Mesothelial cell of epicardium (in vitro differentiated cells): ENCODE measurements around the gene SNAPIN. TPM values are rescaled to one million over a fixed set of nuclear protein-coding genes. Genes with fewer than 3 reads are reported as not detected.

ENCODE experiments used
- DNase-seq, 2 experiments: peaks; one replicate each; pipeline ENCODE4 v3.0.0; 2021; ENCODE audit warnings: low spot score in 2 of 2; ENCODE audit not compliant: unreplicated experiment in 2 of 2
- H3K27ac Mint-ChIP-seq: 2 replicates; pipeline ENCODE4 v1.8.0; 2021; ENCODE audit warnings: mixed read lengths
- H3K27me3 Mint-ChIP-seq: 2 replicates; pipeline ENCODE4 v1.8.0; 2021; ENCODE audit warnings: low read depth, mixed read lengths
- H3K36me3 Mint-ChIP-seq: 2 replicates; pipeline ENCODE4 v1.8.0; 2021; ENCODE audit warnings: mixed read lengths
- H3K4me1 Mint-ChIP-seq: 2 replicates; pipeline ENCODE4 v1.8.0; 2021; ENCODE audit warnings: mixed read lengths
- H3K4me3 Mint-ChIP-seq: 2 replicates; pipeline ENCODE4 v1.8.0; 2021; ENCODE audit warnings: mild to moderate bottlenecking, moderate library complexity, mixed read lengths
- H3K9me3 Mint-ChIP-seq: 2 replicates; pipeline ENCODE4 v1.8.0; 2021; ENCODE audit warnings: mixed read lengths
- CTCF ChIP-seq: fragments of 200-600 bp; sonication (generic); IDR thresholded peaks from one replicate; pipeline ENCODE4 v1.5.0; 2021; ENCODE audit warnings: antibody characterized with exemption; ENCODE audit not compliant: unreplicated experiment
- total RNA-seq: library from RNA; stranded (reverse); gene quantifications from 3 replicates; pipeline ENCODE4 v1.2.1, GENCODE V29; 2021

Gene SNAPIN
- total RNA-seq, 1 donor from 2014 or later = 34.6 TPM

- Mint-ChIP-seq H3K27ac (no peak overlapping the region), H3K36me3 (no peaks in the 10 kb centered on the region), H3K27me3 (no peaks in the 10 kb centered on the region), H3K9me3 (no peaks in the 10 kb centered on the region), H3K4me3 (peak overlapping the region; percentile 66), H3K4me1 (peaks cover 76% of the 10 kb centered on the region)
- no peak for DNase-seq
- no peak for TF ChIP-seq CTCF
These were observed 47.1 kb upstream of the SNAPIN start for GRCh38 chr1:153611356-153611755.

GRCh38 chr1:153612111-153612754 is 46.3 kb upstream of the SNAPIN start:
- Mint-ChIP-seq H3K27me3 (no peaks in the 10 kb centered on the region), H3K4me3 (peak overlapping the region; percentile 66), H3K4me1 (peaks cover 79% of the 10 kb centered on the region), H3K36me3 (no peaks in the 10 kb centered on the region), H3K27ac (peak overlapping the region; percentile 84), H3K9me3 (no peaks in the 10 kb centered on the region)
- no peak for DNase-seq
- no peak for TF ChIP-seq CTCF

GRCh38 chr1:153612755-153613331 is 45.7 kb upstream of the SNAPIN start, which contains the start of gene S100A16:
Gene S100A16, minus strand, starts transcription at chr1:153613137. Its CDS starts 4,986 bp downstream, at chr1:153608151.
- H3K27ac Mint-ChIP-seq = peak within 1 kb of the TSS; percentile 84
- no peak for TF ChIP-seq CTCF
- no peaks in the 10 kb centered on the region for H3K9me3 Mint-ChIP-seq
- no peaks in the 10 kb centered on the region for H3K27me3 Mint-ChIP-seq
- DNase-seq = no peak
- no peaks in the 10 kb centered on the region for H3K36me3 Mint-ChIP-seq
- peak within 1 kb of the TSS; percentile 66 for H3K4me3 Mint-ChIP-seq
- peaks cover 76% of the 10 kb centered on the region for H3K4me1 Mint-ChIP-seq

GRCh38 chr1:153613406-153613805 is 45.1 kb upstream of the SNAPIN start:
- Mint-ChIP-seq H3K27ac (no peak overlapping the region), H3K9me3 (no peaks in the 10 kb centered on the region), H3K36me3 (peaks cover under 1% of the 10 kb centered on the region), H3K27me3 (no peaks in the 10 kb centered on the region), H3K4me3 (no peak overlapping the region), H3K4me1 (peaks cover 71% of the 10 kb centered on the region)
- DNase-seq = no peak
- TF ChIP-seq CTCF = no peak

- H3K9me3 Mint-ChIP-seq = no peaks in the 10 kb centered on the region
- no peaks in the 10 kb centered on the region for H3K27me3 Mint-ChIP-seq
- DNase-seq = no peak
- TF ChIP-seq CTCF = no peak
- H3K4me1 Mint-ChIP-seq = peaks cover 61% of the 10 kb centered on the region
- no peak overlapping the region for H3K4me3 Mint-ChIP-seq
- peaks cover 6% of the 10 kb centered on the region for H3K36me3 Mint-ChIP-seq
- peak overlapping the region; percentile 69 for H3K27ac Mint-ChIP-seq
These were observed 44.2 kb upstream of the SNAPIN start for GRCh38 chr1:153614189-153614900.
